Dedifferentiated amniotic fluid mesenchymal stem cell (primary cell): ENCODE measurements around the gene RDH14.

ENCODE experiments used
- DNase-seq: peaks from one replicate; pipeline ENCODE4 v3.0.0-alpha.2; 2016; ENCODE audit errors: extremely low spot score

Gene RDH14

DNA sequence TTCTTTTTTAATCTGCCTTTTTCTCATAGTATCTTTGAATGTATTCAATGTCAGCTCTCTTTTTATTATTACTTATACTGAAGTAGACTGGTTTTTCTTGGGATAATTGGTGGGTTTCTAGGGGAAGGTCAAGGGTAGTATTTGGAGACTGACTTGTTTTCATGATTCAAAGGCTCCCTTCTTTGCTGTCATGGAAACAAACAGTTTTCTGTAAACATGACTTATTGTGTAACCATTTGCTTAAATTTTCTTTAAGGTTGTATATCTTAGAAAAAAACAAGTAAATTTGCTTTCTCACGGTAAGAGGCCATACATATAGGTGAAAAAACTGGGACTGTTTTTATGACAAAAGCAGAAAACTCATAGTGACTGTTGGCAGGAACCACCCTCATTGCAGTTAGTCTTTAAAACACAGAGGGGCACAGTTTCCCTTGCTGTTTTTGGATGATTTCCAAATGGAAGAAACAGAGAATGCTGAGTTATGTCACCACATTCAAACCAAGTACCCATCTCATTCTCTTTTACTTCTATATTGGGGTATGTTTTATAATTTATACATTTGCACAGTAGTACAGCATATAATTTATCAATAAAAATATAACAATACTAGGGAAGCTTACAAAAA, 5.8 kb upstream of the RDH14 start:
- no peak for DNase-seq

DNA sequence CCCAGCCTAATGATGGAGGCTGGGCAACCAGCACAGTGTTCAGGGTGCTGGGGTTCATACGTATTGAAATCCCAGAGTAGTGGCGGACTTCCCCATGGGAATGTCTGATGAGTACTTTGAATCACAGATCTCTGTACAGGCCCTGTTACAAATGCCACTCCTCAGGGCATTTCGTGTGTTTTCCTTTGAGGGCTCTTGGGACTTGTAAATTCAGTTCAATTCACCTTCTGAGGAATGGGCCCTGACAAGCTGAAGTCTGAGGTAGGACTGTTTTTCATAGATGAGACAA, 288 bp upstream of the RDH14 start:
- DNase-seq = no peak

GRCh38 chr2:18559531-18560030, 872 bp downstream of the RDH14 start:
- DNase-seq = no peak

GRCh38 chr2:18558458-18558857, 2.0 kb downstream of the RDH14 start:
- DNase-seq = no peak

GRCh38 chr2:18557121-18557520, 3.3 kb downstream of the RDH14 start:
- DNase-seq = no peak

DNA sequence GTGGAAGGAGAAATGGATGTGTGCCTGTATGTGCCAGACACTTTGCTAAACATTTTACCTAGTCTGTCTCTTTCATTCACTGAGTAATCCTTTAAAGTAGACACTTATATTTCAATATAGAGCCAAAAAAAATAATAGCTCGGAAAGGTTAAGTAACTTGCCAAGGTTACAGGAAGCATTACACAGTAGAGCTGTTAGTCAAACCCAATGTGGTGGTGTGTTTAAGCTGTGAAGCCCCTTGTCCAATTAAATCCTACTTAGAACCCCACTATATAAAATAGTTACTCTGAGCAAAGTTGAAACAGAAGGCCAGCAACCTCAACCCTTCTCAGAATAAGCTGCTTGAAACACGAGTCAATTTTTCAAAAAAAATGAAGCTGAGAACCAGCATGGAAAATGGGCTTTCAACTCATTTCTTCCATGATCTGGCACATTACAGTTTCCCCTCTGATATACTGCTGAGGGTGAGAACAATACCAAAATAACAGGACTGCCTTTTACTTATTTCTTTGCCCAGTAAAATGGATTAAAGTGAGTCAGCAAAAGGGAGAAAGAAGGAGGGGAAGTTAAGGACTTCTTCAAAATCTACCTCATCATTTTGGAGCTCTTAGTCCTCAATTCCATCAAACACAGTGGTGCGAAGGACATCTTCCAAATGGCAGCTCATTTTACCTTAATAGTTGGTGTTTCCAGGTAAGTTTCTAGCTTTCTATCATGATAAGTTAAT, 7.9 kb downstream of the RDH14 start:
- no peak for DNase-seq

DNA sequence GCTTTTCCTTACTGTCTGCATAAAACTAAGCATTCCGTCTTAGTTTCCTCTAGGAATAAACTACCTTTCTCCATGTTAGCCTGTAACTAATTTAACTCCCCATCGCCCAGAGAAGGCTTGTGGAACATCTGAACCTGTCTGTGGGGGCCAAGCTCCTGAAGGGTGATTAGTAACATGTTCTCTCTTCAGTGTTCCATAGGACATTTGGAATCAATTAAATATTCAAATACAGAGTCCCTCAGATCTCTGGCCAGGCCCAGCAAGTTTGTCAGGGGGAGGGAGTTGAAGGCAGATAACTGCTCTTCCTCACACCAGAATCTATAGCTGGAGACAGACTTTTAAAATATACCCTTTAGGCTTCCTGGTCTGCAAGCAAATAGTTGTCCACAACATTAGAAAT, 8.8 kb downstream of the RDH14 start:
- no peak for DNase-seq

GRCh38 chr2:18551169-18551568, 9.3 kb downstream of the RDH14 start:
- no peak for DNase-seq

GRCh38 chr2:18550433-18550832, 10.0 kb downstream of the RDH14 start:
- DNase-seq = no peak

DNA sequence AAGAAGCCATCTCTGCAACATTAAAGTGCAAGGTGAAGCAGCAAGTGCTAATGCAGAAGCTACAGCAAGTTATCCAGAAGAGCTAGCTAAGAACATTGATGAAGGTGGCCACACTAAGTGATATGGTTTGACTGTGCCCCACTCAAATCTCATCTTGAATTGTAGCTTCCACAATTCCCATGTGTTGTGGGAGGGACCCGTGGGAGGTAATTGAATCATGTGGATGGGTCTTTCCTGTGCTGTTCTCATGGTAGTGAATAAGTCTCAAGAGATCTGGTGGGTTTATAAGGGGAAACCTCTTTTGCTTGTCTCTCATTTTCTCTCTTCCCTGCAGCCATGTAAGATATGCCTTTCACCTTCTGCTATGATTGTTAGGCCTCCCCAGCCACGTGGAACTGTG, 11.4 kb downstream of the RDH14 start:
- DNase-seq = no peak

GRCh38 chr2:18548621-18549020, 11.8 kb downstream of the RDH14 start:
- DNase-seq = no peak

DNA sequence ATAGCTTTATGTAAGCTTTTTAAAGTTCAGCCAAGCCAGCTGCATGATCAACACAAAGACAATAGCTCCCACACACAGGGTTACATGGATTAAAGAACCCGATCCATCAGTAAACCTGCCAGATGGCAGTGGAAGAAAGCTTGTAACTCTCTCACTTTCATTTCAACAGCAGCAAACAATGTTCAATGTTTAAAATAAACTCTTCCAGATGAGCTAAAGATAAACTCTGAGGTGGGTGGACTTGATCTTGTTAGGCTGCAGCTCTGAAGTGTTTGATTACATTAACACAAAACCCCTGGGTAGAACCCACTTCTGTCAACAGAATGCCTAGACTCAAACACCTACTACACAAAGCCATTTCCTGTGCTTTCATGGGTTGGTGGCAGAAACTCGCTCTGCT, 13.9 kb downstream of the RDH14 start:
- DNase-seq = no peak

- DNase-seq = no peak
These were observed 15.1 kb downstream of the RDH14 start for GRCh38 chr2:18545384-18545783.

DNA sequence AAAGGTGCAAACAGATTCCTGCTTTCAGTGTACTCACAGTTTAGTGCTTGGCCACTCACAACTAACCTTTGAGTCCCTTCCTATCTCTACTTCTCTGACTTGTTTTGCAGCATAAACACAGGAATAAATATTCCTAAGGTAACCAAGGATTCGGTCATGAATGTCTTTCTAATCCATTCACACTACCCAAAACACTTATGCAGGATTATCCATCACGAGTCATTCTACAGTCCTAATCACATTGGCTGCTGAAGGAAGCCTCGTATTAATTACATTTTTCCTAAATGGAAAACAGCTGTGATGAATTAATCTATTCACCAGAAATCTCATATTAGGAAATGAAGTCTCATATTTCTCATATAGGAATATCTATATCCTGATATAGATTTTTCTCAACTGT, 16.3 kb downstream of the RDH14 start:
- no peak for DNase-seq

- DNase-seq = no peak
These were observed 19.6 kb downstream of the RDH14 start for GRCh38 chr2:18540872-18541271.

DNA sequence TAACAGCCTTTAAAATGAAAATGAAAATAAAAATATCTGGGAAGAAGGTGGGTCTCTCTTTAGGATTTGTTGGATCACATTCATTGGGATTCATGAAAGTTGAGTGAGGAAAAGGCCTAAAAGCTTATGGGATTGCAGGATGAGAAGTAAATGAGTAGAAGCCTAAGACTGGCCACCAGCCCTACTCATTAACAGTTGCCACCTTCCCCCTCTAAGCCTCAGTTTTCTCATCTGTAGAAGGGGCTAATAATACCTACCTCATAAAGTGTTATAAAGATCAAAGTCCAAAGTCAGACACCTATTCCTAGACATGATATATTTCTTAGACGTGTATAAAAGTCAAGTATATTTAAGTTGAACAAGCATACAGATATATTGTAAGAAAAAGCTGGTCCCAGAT, 23.8 kb downstream of the RDH14 start:
- DNase-seq = no peak

- no peak for DNase-seq
These were observed 24.4 kb downstream of the RDH14 start for GRCh38 chr2:18536100-18536499.

DNA sequence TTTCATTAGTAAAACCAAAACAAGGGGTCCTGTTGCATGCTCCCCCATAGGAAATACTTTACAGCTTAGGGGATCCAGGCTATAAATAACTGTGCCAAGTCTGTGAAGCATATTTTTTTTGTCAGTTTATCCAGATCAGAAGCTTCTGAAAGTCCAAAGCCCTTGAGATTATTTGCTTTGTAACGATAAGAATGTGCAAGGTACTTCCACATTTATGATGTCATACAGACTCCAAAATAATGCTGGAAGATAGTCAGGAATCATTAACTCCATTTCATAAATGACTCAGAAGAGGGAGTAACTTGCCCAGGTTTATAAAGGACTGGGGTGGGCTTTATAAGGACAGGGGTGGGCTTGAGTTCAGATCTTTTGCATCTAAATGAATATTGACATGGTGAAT, 29.3 kb downstream of the RDH14 start:
- no peak for DNase-seq

GRCh38 chr2:18527822-18528221, 32.6 kb downstream of the RDH14 start:
- DNase-seq = no peak

DNA sequence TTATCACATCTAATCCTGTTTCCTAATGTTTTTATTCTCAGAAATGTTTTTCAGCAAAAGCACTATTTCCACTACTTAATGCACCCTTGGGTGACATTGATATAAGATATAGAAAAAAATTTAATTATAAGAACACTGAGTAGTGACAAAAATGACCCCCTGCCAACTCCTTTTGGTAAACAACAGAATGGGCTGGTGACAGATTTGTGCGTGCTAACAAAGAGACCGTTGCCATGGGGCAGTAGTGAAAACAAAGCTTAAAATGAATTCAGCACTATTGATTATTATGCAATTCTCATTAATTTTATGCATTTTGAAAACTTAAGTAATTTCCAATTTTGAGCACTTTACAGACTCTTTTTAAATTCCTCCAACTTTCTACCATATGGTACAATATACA, 33.1 kb downstream of the RDH14 start:
- no peak for DNase-seq

DNA sequence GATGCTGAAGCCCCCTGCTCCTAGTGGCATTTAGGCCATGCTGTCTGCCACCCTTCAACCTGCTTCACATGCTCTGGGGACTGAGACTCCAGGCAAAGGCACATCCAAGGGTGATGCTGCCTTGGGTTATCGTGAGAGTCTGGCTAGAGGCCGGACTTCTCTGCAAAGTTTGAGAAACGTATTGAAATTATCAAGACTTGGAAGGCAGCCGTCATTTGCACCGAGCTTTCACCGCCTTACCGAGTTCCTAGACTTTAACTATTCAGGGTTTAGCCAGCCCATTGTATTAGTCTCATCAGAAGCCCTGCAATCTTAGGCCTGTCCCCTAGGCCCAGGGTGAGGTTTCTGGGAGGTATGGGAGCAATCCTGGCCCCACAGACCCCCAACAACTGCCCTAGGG, 34.0 kb downstream of the RDH14 start:
- DNase-seq = no peak

DNA sequence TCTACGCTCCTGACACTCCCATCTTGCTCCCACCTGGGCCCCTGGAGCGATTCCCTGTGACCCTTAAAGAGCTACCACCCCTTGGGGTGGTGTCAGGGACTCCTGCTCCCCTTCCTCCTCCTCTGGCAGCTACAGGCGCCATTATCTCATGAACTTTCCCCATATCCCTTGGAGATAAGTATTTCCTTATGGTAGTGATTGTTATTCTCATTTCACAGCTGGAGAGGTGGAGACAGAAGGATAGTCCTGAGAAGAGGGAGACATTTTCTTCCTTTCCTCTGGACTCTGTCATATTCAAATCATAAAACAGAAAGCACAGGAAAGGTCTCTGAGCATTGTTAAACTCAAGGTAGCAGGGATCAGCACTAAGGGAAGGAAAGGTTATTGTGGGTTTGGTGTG, 34.6 kb downstream of the RDH14 start:
- DNase-seq = no peak

DNA sequence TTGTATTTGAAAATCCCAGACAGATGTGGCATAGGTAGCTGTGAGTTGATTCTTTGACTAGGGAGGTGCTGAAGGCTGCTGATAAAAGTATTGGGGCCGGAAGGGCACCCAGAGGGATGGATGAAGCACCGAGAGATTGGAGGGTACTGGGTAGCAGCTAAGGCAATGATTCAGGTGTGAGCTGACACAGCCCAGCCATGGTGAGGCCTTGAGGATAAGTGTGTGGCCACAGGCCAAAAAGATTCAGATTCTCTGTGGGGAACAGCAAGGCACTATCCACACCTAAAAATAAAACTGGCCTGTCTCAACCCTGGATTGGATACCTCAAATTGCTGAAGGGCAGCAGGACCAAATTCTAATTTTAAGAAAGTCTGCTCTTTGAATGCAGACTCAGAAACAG, 35.2 kb downstream of the RDH14 start:
- no peak for DNase-seq
